HEK293 (cell line): ENCODE measurements around the gene PLEKHJ1.

Experiments used
- CTCF ChIA-PET: fragments of 350-600 bp; formaldehyde crosslinking; extraction: SDS; loops from one replicate; lab custom pipeline; 2021; ENCODE audit warnings: antibody characterized with exemption; lab: Yijun Ruan, JAX
- POLR2A ChIA-PET: fragments of 300-600 bp; formaldehyde crosslinking; extraction: SDS; loops from one replicate; lab custom pipeline; 2020; ENCODE audit warnings: antibody characterized with exemption, inconsistent platforms; lab: Yijun Ruan, JAX
- H3K27ac ChIP-seq: fragments of 200-500 bp; sonication (Bioruptor generic); 2 replicates; pipeline ENCODE4 v1.5.1; 2014; ENCODE audit warnings: low read depth, low read length, control low read depth, inconsistent platforms; ENCODE audit errors: extremely low read depth
- H3K36me3 ChIP-seq, 2 experiments: fragments of 200-500 bp in 1 of 2; sonication (Bioruptor generic) in 1 of 2; 1 replicate in 1 of 2; 2 replicates in 1 of 2; pipeline ENCODE4 v1.5.1; 2014 to 2017; ENCODE audit warnings: inconsistent platforms in 2 of 2, low read length in 2 of 2; ENCODE audit not compliant: control insufficient read depth in 2 of 2, insufficient read depth in 1 of 2
- H3K4me1 ChIP-seq: fragments of 200-500 bp; sonication (Bioruptor generic); 2 replicates; pipeline ENCODE4 v1.5.1; 2014; ENCODE audit warnings: mild to moderate bottlenecking, low read length, inconsistent platforms; ENCODE audit not compliant: control insufficient read depth, insufficient read depth
- H3K4me3 ChIP-seq: 2 replicates; pipeline ENCODE4 v1.5.1; 2011; ENCODE audit warnings: low read depth, mild to moderate bottlenecking, control low read depth, low read length, moderate library complexity
- H3K9me3 ChIP-seq: fragments of 200-500 bp; sonication (Bioruptor generic); 2 replicates; pipeline ENCODE4 v1.5.1; 2014; ENCODE audit warnings: low read depth, low read length, inconsistent platforms; ENCODE audit not compliant: control insufficient read depth, insufficient read depth
- GLI2 ChIP-seq: fragments of 450-650 bp; formaldehyde crosslinking; IDR thresholded peaks from 2 replicates; pipeline ENCODE4; 2017; ENCODE audit warnings: missing biosample characterization, missing genetic modification characterization, low read depth, borderline replicate concordance
- HIC1 ChIP-seq: fragments of 450-650 bp; formaldehyde crosslinking; IDR thresholded peaks from 2 replicates; pipeline ENCODE4 v1.5.1; 2016; ENCODE audit warnings: missing biosample characterization, missing genetic modification characterization
- HOXD13 ChIP-seq: sonication (generic); formaldehyde crosslinking; IDR thresholded peaks from 2 replicates; pipeline ENCODE4 v1.8.0; 2022; ENCODE audit warnings: missing genetic modification reagents, borderline replicate concordance
- KLF1 ChIP-seq: fragments of 450-650 bp; formaldehyde crosslinking; IDR thresholded peaks from 2 replicates; pipeline ENCODE4 v1.5.1; 2016; ENCODE audit warnings: missing biosample characterization, missing genetic modification characterization
- OVOL3 ChIP-seq: fragments of 450-650 bp; formaldehyde crosslinking; IDR thresholded peaks from 2 replicates; pipeline ENCODE4 v1.5.1; 2016; ENCODE audit warnings: missing biosample characterization, missing genetic modification characterization
- SCRT1 ChIP-seq: fragments of 450-650 bp; formaldehyde crosslinking; IDR thresholded peaks from 2 replicates; pipeline ENCODE4 v1.5.1; 2016; ENCODE audit warnings: missing biosample characterization, missing genetic modification characterization, borderline replicate concordance
- ZFHX2 ChIP-seq: fragments of 450-650 bp; formaldehyde crosslinking; conservative IDR thresholded peaks from 2 replicates; pipeline ENCODE4 v1.5.1; 2016; ENCODE audit warnings: missing biosample characterization, missing genetic modification characterization
- ZFP37 ChIP-seq: fragments of 450-650 bp; formaldehyde crosslinking; IDR thresholded peaks from 2 replicates; pipeline ENCODE4 v1.5.1; 2016; ENCODE audit warnings: missing biosample characterization, missing genetic modification characterization
- ZNF302 ChIP-seq: fragments of 450-650 bp; formaldehyde crosslinking; IDR thresholded peaks from 2 replicates; pipeline ENCODE4 v1.5.1; 2016; ENCODE audit warnings: missing biosample characterization, missing genetic modification characterization, low read depth
- ZNF324 ChIP-seq: fragments of 450-650 bp; formaldehyde crosslinking; IDR thresholded peaks from 2 replicates; pipeline ENCODE4 v1.5.1; 2016; ENCODE audit warnings: missing biosample characterization, missing genetic modification characterization
- ZNF404 ChIP-seq: fragments of 450-650 bp; formaldehyde crosslinking; IDR thresholded peaks from 2 replicates; pipeline ENCODE4 v1.5.1; 2017; ENCODE audit warnings: missing biosample characterization, missing genetic modification characterization
- ZNF501 ChIP-seq: fragments of 450-650 bp; formaldehyde crosslinking; IDR thresholded peaks from 2 replicates; pipeline ENCODE4 v1.5.1; 2016; ENCODE audit warnings: missing biosample characterization, missing genetic modification characterization
- ZNF521 ChIP-seq: fragments of 450-650 bp; formaldehyde crosslinking; IDR thresholded peaks from 2 replicates; pipeline ENCODE4 v1.5.1; 2017; ENCODE audit warnings: missing biosample characterization, mild to moderate bottlenecking, missing genetic modification characterization
- ZNF571 ChIP-seq: fragments of 450-650 bp; formaldehyde crosslinking; IDR thresholded peaks from 2 replicates; pipeline ENCODE4 v1.5.0; 2017; ENCODE audit warnings: missing biosample characterization, missing genetic modification characterization
- ZNF707 ChIP-seq: fragments of 450-650 bp; formaldehyde crosslinking; IDR thresholded peaks from 2 replicates; pipeline ENCODE4 v1.5.1; 2016; ENCODE audit warnings: missing biosample characterization, missing genetic modification characterization
- ZSCAN16 ChIP-seq: fragments of 450-650 bp; formaldehyde crosslinking; IDR thresholded peaks from 2 replicates; pipeline ENCODE4 v1.5.1; 2016; ENCODE audit warnings: missing biosample characterization, missing genetic modification characterization
- ZSCAN30 ChIP-seq: fragments of 450-650 bp; IDR thresholded peaks from 2 replicates; pipeline ENCODE4 v1.5.1; 2018; ENCODE audit warnings: missing biosample characterization, mild to moderate bottlenecking, missing genetic modification characterization, moderate library complexity
- ZXDB ChIP-seq: fragments of 450-650 bp; formaldehyde crosslinking; IDR thresholded peaks from 2 replicates; pipeline ENCODE4 v1.5.1; 2016; ENCODE audit warnings: missing biosample characterization, missing genetic modification characterization
- TF ChIP-seq, protein P1 (sequence below): fragments of 450-650 bp; formaldehyde crosslinking; IDR thresholded peaks from 2 replicates; pipeline ENCODE4 v1.5.1; 2016; ENCODE audit warnings: missing biosample characterization, missing genetic modification characterization, low read depth

PLEKHJ1 gene

DNA sequence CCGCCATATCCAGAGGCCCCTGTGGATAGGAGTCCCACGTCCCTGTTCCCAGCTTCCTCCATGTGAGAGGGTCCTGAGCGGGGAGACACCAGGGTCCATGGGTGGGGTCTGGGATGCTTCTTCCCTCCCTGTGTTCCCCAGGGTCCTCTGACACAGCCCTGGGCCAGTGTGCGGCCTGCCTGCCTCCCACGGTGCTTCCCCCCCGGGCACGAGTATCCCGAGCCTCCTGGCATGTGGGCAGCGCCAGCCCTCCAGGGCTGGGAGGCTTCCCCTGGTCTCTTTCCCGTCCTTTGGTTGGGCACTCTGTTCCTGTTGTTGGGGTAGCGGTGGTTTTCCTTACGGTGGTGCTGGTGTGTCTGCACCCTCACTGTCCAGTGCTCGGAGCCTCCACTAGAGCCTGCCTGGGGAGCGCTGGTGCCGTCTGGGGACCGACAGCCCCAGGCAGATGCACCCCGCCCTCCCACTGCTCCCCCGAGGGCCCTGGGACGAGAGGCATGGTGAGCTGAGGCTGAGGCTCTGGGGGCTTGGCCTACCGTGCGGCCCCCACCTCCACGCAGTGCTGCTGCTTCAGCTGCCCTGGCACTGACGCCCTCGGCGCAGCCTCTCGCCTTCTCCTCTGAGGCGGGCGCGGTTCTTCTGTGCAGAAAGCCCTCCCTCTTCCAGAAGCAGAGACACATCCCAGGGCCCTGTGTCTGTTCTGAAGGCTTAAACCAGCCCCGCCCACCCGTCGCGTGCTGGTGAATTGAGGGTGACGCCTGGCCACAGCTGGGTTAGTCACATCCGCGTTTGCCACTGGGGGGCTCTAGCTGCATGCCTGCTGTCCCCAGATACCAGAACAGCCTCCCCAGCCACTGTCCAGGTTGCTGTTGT, 27.9 kb downstream of the PLEKHJ1 start:
- TF ChIP-seq ZSCAN30 (no peak), HOXD13 (CRISPR knock-in tag) (no peak), GLI2 (no peak), KLF1 (tag by site-specific recombination) (peak; percentile 78), ZXDB (no peak), ZNF501 (tag by site-specific recombination) (no peak), ZNF707 (tag by site-specific recombination) (no peak), ZSCAN16 (tag by site-specific recombination) (no peak), ZFHX2 (peak; percentile 29; the same call in 1 of the 2 replicates), OVOL3 (tag by site-specific recombination) (no peak), ZFP37 (tag by site-specific recombination) (no peak), ZNF324 (tag by site-specific recombination) (no peak), HIC1 (tag by site-specific recombination) (0 out of 2 replicates have a peak, but pooled peaks have one; percentile 27), SCRT1 (tag by site-specific recombination) (no peak), ZNF571 (tag by site-specific recombination) (no peak), ZNF521 (tag by site-specific recombination) (no peak), ZNF404 (tag by site-specific recombination) (no peak)
- TF ChIP-seq, all 188 proteins: peak for 3
- Histone ChIP-seq H3K36me3 (peaks cover 4 to 74% of the 10 kb centered on the region in 2 experiments; a peak in 2 of 3 replicates), H3K4me1 (no peaks in the 10 kb centered on the region), H3K9me3 (no peaks in the 10 kb centered on the region), H3K4me3 (no peak overlapping the region), H3K27ac (no peak overlapping the region)
- POLR2A ChIA-PET = interaction anchor here (0.6 kb wide), 1 partner anchor 60 kb away, joined by 4 read pairs; no protein-coding TSS in a partner anchor
- CTCF ChIA-PET = interaction anchor here (0.6 kb wide), 1 partner anchor 278 kb away, joined by 3 read pairs; no protein-coding TSS in a partner anchor

- Histone ChIP-seq H3K4me1 (no peaks in the 10 kb centered on the region), H3K36me3 (peaks cover 4 to 66% of the 10 kb centered on the region in 2 experiments; a peak in 2 of 3 replicates), H3K9me3 (no peaks in the 10 kb centered on the region), H3K4me3 (no peak overlapping the region), H3K27ac (no peak overlapping the region)
- CTCF ChIA-PET = no interaction called here
- POLR2A ChIA-PET = no interaction called here
- no peak for TF ChIP-seq ZNF302 (tag by site-specific recombination)
- TF ChIP-seq, protein P1, sequence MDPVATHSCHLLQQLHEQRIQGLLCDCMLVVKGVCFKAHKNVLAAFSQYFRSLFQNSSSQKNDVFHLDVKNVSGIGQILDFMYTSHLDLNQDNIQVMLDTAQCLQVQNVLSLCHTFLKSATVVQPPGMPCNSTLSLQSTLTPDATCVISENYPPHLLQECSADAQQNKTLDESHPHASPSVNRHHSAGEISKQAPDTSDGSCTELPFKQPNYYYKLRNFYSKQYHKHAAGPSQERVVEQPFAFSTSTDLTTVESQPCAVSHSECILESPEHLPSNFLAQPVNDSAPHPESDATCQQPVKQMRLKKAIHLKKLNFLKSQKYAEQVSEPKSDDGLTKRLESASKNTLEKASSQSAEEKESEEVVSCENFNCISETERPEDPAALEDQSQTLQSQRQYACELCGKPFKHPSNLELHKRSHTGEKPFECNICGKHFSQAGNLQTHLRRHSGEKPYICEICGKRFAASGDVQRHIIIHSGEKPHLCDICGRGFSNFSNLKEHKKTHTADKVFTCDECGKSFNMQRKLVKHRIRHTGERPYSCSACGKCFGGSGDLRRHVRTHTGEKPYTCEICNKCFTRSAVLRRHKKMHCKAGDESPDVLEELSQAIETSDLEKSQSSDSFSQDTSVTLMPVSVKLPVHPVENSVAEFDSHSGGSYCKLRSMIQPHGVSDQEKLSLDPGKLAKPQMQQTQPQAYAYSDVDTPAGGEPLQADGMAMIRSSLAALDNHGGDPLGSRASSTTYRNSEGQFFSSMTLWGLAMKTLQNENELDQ = no peak
Observed at GRCh38 chr19:2207008-2207407, 29.1 kb downstream of the PLEKHJ1 start.
